Calu3 (cell line): Measurements from ENCODE around the gene TENM3. TPM values are rescaled to one million over a fixed set of nuclear protein-coding genes. Genes with fewer than 3 reads are reported as not detected.

ENCODE experiments used
- BruUV-seq: library from RNA; stranded (reverse); fragments of 400-500 nt; replicated peaks from 2 replicates; lab custom pipeline; 2021; lab: Mats Ljungman, UMichigan
- CTCF ChIA-PET: fragments of 300-600 bp; sonication (Branson Sonifier 250); formaldehyde crosslinking; loops from one replicate; lab custom pipeline; 2022; ENCODE audit warnings: antibody characterized with exemption; lab: Charles Lee
- DNase-seq: peaks from one replicate; pipeline ENCODE4 v3.0.0; 2022
- H3K27ac Mint-ChIP-seq: one replicate; pipeline ENCODE4 v1.8.0; 2022; ENCODE audit warnings: mixed read lengths; ENCODE audit not compliant: unreplicated experiment
- H3K27me3 Mint-ChIP-seq: one replicate; pipeline ENCODE4 v1.8.0; 2022; ENCODE audit warnings: mixed read lengths; ENCODE audit not compliant: unreplicated experiment
- H3K36me3 Mint-ChIP-seq: one replicate; pipeline ENCODE4 v1.8.0; 2022; ENCODE audit warnings: mild to moderate bottlenecking, moderate library complexity, mixed read lengths; ENCODE audit not compliant: insufficient read depth, unreplicated experiment
- H3K4me1 Mint-ChIP-seq: one replicate; pipeline ENCODE4 v1.8.0; 2022; ENCODE audit warnings: mild to moderate bottlenecking, low read depth, mixed read lengths; ENCODE audit not compliant: unreplicated experiment
- H3K4me3 Mint-ChIP-seq: one replicate; pipeline ENCODE4 v1.8.0; 2022; ENCODE audit warnings: mild to moderate bottlenecking, low read depth, moderate library complexity, mixed read lengths; ENCODE audit not compliant: unreplicated experiment
- H3K9me3 Mint-ChIP-seq: one replicate; pipeline ENCODE4 v1.8.0; 2022; ENCODE audit warnings: low read depth, mixed read lengths; ENCODE audit not compliant: unreplicated experiment
- CTCF ChIP-seq: fragments of 200-600 bp; IDR thresholded peaks from one replicate; pipeline ENCODE4 v1.8.0; 2022; ENCODE audit warnings: antibody characterized with exemption; ENCODE audit not compliant: unreplicated experiment
- intact Hi-C: fragments of 100-400 bp; cut with micrococcal nuclease; formaldehyde crosslinking; loops from one replicate; pipeline ENCODE4 v1.10.0; 2022; ENCODE audit not compliant: unreplicated experiment
- total RNA-seq: library from RNA; stranded (reverse); gene quantifications from 2 replicates; pipeline ENCODE4 v1.2.3, GENCODE V29; 2022

Gene TENM3
- total RNA-seq, 1 experiment from 2014 or later, result 5.9 TPM

GRCh38 chr4:182554736-182555135 lies 311.5 kb downstream of the TENM3 start:
- no peak for TF ChIP-seq CTCF
- Mint-ChIP-seq H3K27me3 (no peaks in the 10 kb centered on the region), H3K36me3 (no peaks in the 10 kb centered on the region), H3K27ac (no peak overlapping the region), H3K4me3 (no peak overlapping the region), H3K9me3 (no peaks in the 10 kb centered on the region), H3K4me1 (no peaks in the 10 kb centered on the region)
- DNase-seq, result no peak
- BruUV-seq, result no TSS peak
- CTCF ChIA-PET, result no interaction called here
- intact Hi-C loops, result no loop called here

DNA sequence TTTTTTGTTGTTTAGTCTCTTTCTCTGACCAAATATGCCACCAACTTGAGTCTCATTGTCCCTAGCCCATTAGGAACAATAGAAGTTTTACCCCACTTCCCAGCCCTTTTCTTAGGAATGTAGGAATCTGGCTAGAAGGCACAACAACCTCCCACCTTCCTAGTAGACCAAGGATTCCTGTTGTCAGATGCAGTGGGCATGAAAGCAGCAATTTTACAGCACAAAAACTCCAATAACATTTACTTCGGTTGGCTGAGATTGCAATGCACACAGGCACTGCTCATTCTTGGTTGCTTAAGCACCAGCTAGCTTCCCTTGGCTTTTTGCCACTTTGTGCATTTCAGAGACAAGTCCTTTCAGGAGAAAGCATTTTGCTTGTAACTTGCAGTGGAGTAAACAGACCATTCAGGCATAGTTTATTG lies 312.8 kb downstream of the TENM3 start:
- intact Hi-C loops, result no loop called here
- no peak for TF ChIP-seq CTCF
- no peak overlapping the region for H3K4me3 Mint-ChIP-seq
- peaks cover 9% of the 10 kb centered on the region for H3K4me1 Mint-ChIP-seq
- CTCF ChIA-PET, result no interaction called here
- no peak for DNase-seq
- no peaks in the 10 kb centered on the region for H3K9me3 Mint-ChIP-seq
- H3K36me3 Mint-ChIP-seq, result no peaks in the 10 kb centered on the region
- BruUV-seq, result no TSS peak
- H3K27me3 Mint-ChIP-seq, result no peaks in the 10 kb centered on the region
- H3K27ac Mint-ChIP-seq, result no peak overlapping the region

DNA sequence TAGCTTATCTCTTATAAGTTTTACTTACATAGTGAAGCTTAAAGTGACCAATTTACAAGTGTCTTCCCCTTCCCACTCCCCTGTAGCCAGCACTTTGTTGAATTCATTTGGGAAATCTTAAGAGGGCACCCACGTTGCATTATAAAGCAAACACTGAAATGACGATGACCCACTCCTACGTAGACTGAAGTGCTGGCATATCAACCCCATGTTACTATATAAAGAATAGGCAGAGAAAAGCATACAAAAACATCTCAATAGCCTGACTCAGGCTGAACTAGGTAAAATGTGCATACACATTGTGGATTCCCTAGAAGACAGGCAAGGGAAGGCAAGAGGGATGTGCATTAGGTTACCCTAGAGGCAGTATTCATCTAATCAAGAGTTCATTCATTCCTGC lies 313.4 kb downstream of the TENM3 start:
- Mint-ChIP-seq H3K4me3 (no peak overlapping the region), H3K27ac (no peak overlapping the region), H3K4me1 (peaks cover 9% of the 10 kb centered on the region), H3K36me3 (no peaks in the 10 kb centered on the region), H3K9me3 (no peaks in the 10 kb centered on the region), H3K27me3 (no peaks in the 10 kb centered on the region)
- CTCF ChIA-PET, result no interaction called here
- no peak for TF ChIP-seq CTCF
- intact Hi-C loops, result no loop called here
- no peak for DNase-seq
- no TSS peak for BruUV-seq

DNA sequence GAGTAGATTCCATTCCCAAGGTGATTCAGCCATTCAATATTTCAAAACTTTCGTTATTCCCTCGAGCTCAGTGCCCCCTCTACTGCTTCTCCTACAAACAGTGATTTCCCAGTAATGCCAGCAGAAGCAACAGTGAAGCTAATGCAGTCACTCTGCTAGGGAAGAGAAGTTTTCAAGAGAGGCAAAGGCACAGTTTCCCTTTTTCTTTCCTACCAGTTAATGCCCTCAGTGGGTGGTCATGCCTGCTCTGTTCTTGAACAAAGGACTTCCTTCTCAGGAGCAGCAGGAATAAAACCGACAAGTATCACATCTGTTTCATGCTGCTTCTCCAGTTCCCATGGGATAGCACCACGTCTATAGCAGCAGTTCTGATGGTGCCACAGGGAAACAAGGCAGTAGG lies 317.2 kb downstream of the TENM3 start:
- Mint-ChIP-seq H3K9me3 (no peaks in the 10 kb centered on the region), H3K36me3 (no peaks in the 10 kb centered on the region), H3K4me3 (peak overlapping the region; percentile 43), H3K27me3 (no peaks in the 10 kb centered on the region), H3K27ac (peak overlapping the region; percentile 9), H3K4me1 (peaks cover 9% of the 10 kb centered on the region)
- no peak for DNase-seq
- TF ChIP-seq CTCF, result no peak
- CTCF ChIA-PET, result no interaction called here
- intact Hi-C loops, result no loop called here
- BruUV-seq, result no TSS peak

GRCh38 chr4:182562350-182562749 lies 319.1 kb downstream of the TENM3 start:
- intact Hi-C loops, result no loop called here
- no peaks in the 10 kb centered on the region for H3K27me3 Mint-ChIP-seq
- CTCF ChIA-PET, result no interaction called here

More at GRCh38 chr4:182562350-182562749, 319.1 kb downstream of the TENM3 start:
- Mint-ChIP-seq H3K27ac (no peak overlapping the region), H3K9me3 (no peaks in the 10 kb centered on the region), H3K4me3 (no peak overlapping the region), H3K4me1 (peaks cover 9% of the 10 kb centered on the region), H3K36me3 (no peaks in the 10 kb centered on the region)
- DNase-seq, result no peak
- no TSS peak for BruUV-seq
- no peak for TF ChIP-seq CTCF
